HFFc6 (cell line): ENCODE data around the gene ZBTB17. TPM values are rescaled to one million over a fixed set of nuclear protein-coding genes. Genes with fewer than 3 reads are reported as not detected.
A peak's percentile ranks its signal among the peaks of the same experiment; 100 is the strongest.

ENCODE experiments used
- DNase-seq: peaks from one replicate; pipeline ENCODE4 v3.0.0-alpha.2; 2018
- H3K27ac Mint-ChIP-seq: 2 replicates; pipeline ENCODE4 v1.8.0; 2020; ENCODE audit warnings: mild to moderate bottlenecking, mixed read lengths
- H3K27me3 Mint-ChIP-seq: 2 replicates; pipeline ENCODE4 v1.8.0; 2021; ENCODE audit warnings: mild to moderate bottlenecking, moderate library complexity, mixed read lengths; ENCODE audit not compliant: insufficient read depth
- H3K36me3 Mint-ChIP-seq: 2 replicates; pipeline ENCODE4 v1.8.0; 2021; ENCODE audit warnings: low read depth, mixed read lengths
- H3K4me1 Mint-ChIP-seq: 2 replicates; pipeline ENCODE4 v1.8.0; 2020; ENCODE audit warnings: low read depth, mixed read lengths
- H3K4me3 Mint-ChIP-seq: 2 replicates; pipeline ENCODE4 v1.8.0; 2020; ENCODE audit warnings: mild to moderate bottlenecking, moderate library complexity, mixed read lengths
- H3K9me3 Mint-ChIP-seq: 2 replicates; pipeline ENCODE4 v1.8.0; 2020; ENCODE audit warnings: mild to moderate bottlenecking, mixed read lengths
- CTCF ChIP-seq: fragments of 200-600 bp; sonication (generic); IDR thresholded peaks from 2 replicates; pipeline ENCODE4 v1.5.0; 2021; ENCODE audit warnings: antibody characterized with exemption, mild to moderate bottlenecking
- total RNA-seq, 6 experiments: library from RNA; stranded (reverse); fragmentation: NEBNext Ultra II Directional; extraction: Animal tissue kit (Norgen Biotek cat#: 25700); gene quantifications; 2 replicates in 1 of 6; 3 replicates in 5 of 6; pipeline ENCODE4 v1.2.3, GENCODE V29; 2021

ZBTB17 gene
- total RNA-seq, 6 experiments from 2014 or later = 22.5 to 25.4 (median 24.1) TPM

- Mint-ChIP-seq H3K9me3 (no peaks in the 10 kb centered on the region), H3K27ac (peak overlapping the region; percentile 100), H3K27me3 (no peaks in the 10 kb centered on the region; the same call in 1 of the 2 replicates), H3K4me1 (peaks cover 96% of the 10 kb centered on the region), H3K4me3 (peak overlapping the region; percentile 15; the same call in 1 of the 2 replicates), H3K36me3 (peaks cover 17% of the 10 kb centered on the region; the same call in 1 of the 2 replicates)
- DNase-seq = no peak
- no peak for TF ChIP-seq CTCF
Observed at GRCh38 chr1:15953294-15953771, 22.6 kb downstream of the ZBTB17 start.

GRCh38 chr1:15952317-15953258 lies 23.3 kb downstream of the ZBTB17 start:
- Mint-ChIP-seq H3K27me3 (no peaks in the 10 kb centered on the region; the same call in 1 of the 2 replicates), H3K9me3 (no peaks in the 10 kb centered on the region), H3K4me3 (peak overlapping the region; percentile 79), H3K36me3 (peaks cover 24% of the 10 kb centered on the region; the same call in 1 of the 2 replicates), H3K27ac (peak overlapping the region; percentile 100), H3K4me1 (peaks cover 95% of the 10 kb centered on the region)
- 0 out of 2 replicates have a peak, but pooled peaks have one; percentile 6 for TF ChIP-seq CTCF
- DNase-seq = peak; percentile 99

GRCh38 chr1:15951341-15952153 lies 24.4 kb downstream of the ZBTB17 start:
- no peak for DNase-seq
- TF ChIP-seq CTCF = peak; percentile 44; the same call in 1 of the 2 replicates
- Mint-ChIP-seq H3K9me3 (no peaks in the 10 kb centered on the region), H3K36me3 (peaks cover 28% of the 10 kb centered on the region; the same call in 1 of the 2 replicates), H3K27me3 (no peaks in the 10 kb centered on the region; the same call in 1 of the 2 replicates), H3K4me1 (peaks cover 85% of the 10 kb centered on the region), H3K27ac (peak overlapping the region; percentile 100), H3K4me3 (peak overlapping the region; percentile 79)

- Mint-ChIP-seq H3K4me3 (peak overlapping the region; percentile 79), H3K36me3 (peaks cover 30% of the 10 kb centered on the region; the same call in 1 of the 2 replicates), H3K9me3 (no peaks in the 10 kb centered on the region), H3K27ac (peak overlapping the region; percentile 100), H3K27me3 (no peaks in the 10 kb centered on the region; the same call in none of the 2 replicates), H3K4me1 (peaks cover 78% of the 10 kb centered on the region)
- no peak for TF ChIP-seq CTCF
- DNase-seq = peak; percentile 62
Observed at GRCh38 chr1:15950763-15951295, 25.1 kb downstream of the ZBTB17 start.

GRCh38 chr1:15950302-15950701 lies 25.6 kb downstream of the ZBTB17 start:
- no peaks in the 10 kb centered on the region; the same call in none of the 2 replicates for H3K27me3 Mint-ChIP-seq
- H3K4me3 Mint-ChIP-seq = peak overlapping the region; percentile 79
- DNase-seq = no peak
- H3K36me3 Mint-ChIP-seq = peaks cover 30% of the 10 kb centered on the region; the same call in 1 of the 2 replicates
- peaks cover 73% of the 10 kb centered on the region for H3K4me1 Mint-ChIP-seq
- no peak for TF ChIP-seq CTCF
- peak overlapping the region; percentile 100 for H3K27ac Mint-ChIP-seq
- no peaks in the 10 kb centered on the region for H3K9me3 Mint-ChIP-seq
